Psoas muscle (tissue), 8 donors: ENCODE results near the gene LCE5A. TPM values are rescaled to one million over a fixed set of nuclear protein-coding genes. Genes with fewer than 3 reads are reported as not detected.

ENCODE experiments used
- ATAC-seq, 4 donors: fragments of 200-7000 bp; cut with Tn5 transposase; one replicate each; pipeline ENCODE4 v1.9.1; 2020; ENCODE audit warnings: moderate library complexity in 3 of 4, mild to moderate bottlenecking in 2 of 4
- DNase-seq, 2 donors: peaks; one replicate each; pipeline ENCODE4 v3.0.0-alpha.2; 2020
- H3K27ac ChIP-seq: fragments of 200-600 bp; one replicate; pipeline ENCODE4 v1.8.0; 2022
- H3K27me3 ChIP-seq, 3 donors: fragments of 200-600 bp in 1 of 3; one replicate each; pipeline versions ENCODE4 v1.6.1 to v1.8.0; 2013 to 2022; ENCODE audit warnings: low read length in 2 of 3, mild to moderate bottlenecking in 2 of 3, moderate library complexity in 1 of 3; ENCODE audit not compliant: insufficient read depth in 3 of 3
- H3K36me3 ChIP-seq, 2 donors: fragments of 200-600 bp in 1 of 2; one replicate each; pipeline versions ENCODE4 v1.6.1 to v1.8.0; 2013 to 2022; ENCODE audit warnings: low read depth in 1 of 2, mild to moderate bottlenecking in 1 of 2, moderate library complexity in 1 of 2; ENCODE audit not compliant: insufficient read depth in 1 of 2
- H3K4me1 ChIP-seq: fragments of 200-600 bp; one replicate; pipeline ENCODE4 v1.8.0; 2022
- H3K4me3 ChIP-seq: fragments of 200-600 bp; one replicate; pipeline ENCODE4 v1.8.0; 2022; ENCODE audit warnings: mild to moderate bottlenecking
- H3K9me3 ChIP-seq: fragments of 200-600 bp; one replicate; pipeline ENCODE4 v1.8.0; 2022
- WGBS, 3 donors: extraction: QIAGEN DNeasy Blood & Tissue Kit; methylation state at CpG; one replicate each; pipeline versions ENCODE4 v1.1.6 to v1.1.7; 2013; 5-methylcytosine and 5-hydroxymethylcytosine counted together
- intact Hi-C, 2 donors: fragments of 100-400 bp; cut with DNase I; formaldehyde crosslinking; loops; one replicate each; pipeline versions ENCODE4 v1.11.0 to v1.14.2; 2022
- long read RNA-seq, 2 donors: library from polyadenylated mRNA; unstranded; transcript quantifications; one replicate each; pipeline ENCODE4 v2.0.0, GENCODE V29; 2021
- polyA plus RNA-seq, 3 donors: library from polyadenylated mRNA; stranded (reverse); fragments of 200-250 nt; gene quantifications; one replicate each; pipeline ENCODE4 v1.2.3, GENCODE V29; 2013
- total RNA-seq, 4 donors: library from RNA; stranded (reverse); fragmentation: NEBNext Ultra II Directional in 2 of 4; extraction: Animal tissue kit (Norgen Biotek cat#: 25700) in 2 of 4; gene quantifications; one replicate each; pipeline versions ENCODE4 v1.2.1 to v1.2.4, GENCODE V29; 2021 to 2023
- TF ChIP-seq, protein P1 (sequence below): fragments of 200-600 bp; IDR thresholded peaks from one replicate; pipeline ENCODE4 v1.8.0; 2022; ENCODE audit warnings: antibody characterized with exemption
- donor health status: healthy with polysubstance abuse.
- donor health status: DM: no; HTN: no; CAD: no; lungs with moderate emphysema.
- donor health status: Bipolar disorder and iron deficiency.
- donor health status: healthy.
- donor health status: DM: yes; HTN: yes; CAD: no.
- donor health status: DM: no; HTN: no; CAD: no.
- donor health status: DM: no; HTN: no; CAD: no.
- donor health status: DM: yes; HTN: yes; CAD: no.

Gene LCE5A, protein sequence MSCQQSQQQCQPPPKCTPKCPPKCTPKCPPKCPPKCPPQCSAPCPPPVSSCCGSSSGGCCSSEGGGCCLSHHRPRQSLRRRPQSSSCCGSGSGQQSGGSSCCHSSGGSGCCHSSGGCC
- total RNA-seq: not detected
- polyA plus RNA-seq: not detected
- long read RNA-seq, donor 1: 0 reads
- long read RNA-seq, donor 2: 0 reads

GRCh38 chr1:152510503-152510902, at the start of gene LCE5A:
LCE5A (plus strand) TSS chr1:152510803; CDS start chr1:152511535, 732 bp downstream.
- Histone ChIP-seq H3K27me3 (peaks cover 4 to 21% (median 17%) of the 10 kb centered on the region in 3 donors), H3K9me3 (no peaks in the 10 kb centered on the region), H3K27ac (no peak within 1 kb of the TSS), H3K36me3 (no peaks in the 10 kb centered on the region), H3K4me3 (no peak within 1 kb of the TSS), H3K4me1 (no peaks in the 10 kb centered on the region)
- TF ChIP-seq, protein P1, sequence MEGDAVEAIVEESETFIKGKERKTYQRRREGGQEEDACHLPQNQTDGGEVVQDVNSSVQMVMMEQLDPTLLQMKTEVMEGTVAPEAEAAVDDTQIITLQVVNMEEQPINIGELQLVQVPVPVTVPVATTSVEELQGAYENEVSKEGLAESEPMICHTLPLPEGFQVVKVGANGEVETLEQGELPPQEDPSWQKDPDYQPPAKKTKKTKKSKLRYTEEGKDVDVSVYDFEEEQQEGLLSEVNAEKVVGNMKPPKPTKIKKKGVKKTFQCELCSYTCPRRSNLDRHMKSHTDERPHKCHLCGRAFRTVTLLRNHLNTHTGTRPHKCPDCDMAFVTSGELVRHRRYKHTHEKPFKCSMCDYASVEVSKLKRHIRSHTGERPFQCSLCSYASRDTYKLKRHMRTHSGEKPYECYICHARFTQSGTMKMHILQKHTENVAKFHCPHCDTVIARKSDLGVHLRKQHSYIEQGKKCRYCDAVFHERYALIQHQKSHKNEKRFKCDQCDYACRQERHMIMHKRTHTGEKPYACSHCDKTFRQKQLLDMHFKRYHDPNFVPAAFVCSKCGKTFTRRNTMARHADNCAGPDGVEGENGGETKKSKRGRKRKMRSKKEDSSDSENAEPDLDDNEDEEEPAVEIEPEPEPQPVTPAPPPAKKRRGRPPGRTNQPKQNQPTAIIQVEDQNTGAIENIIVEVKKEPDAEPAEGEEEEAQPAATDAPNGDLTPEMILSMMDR: no peak
- 90 to 97% (median 92%) methylated on average over 3 of the region's 3 CpGs for WGBS, 3 donors
- intact Hi-C loops: no loop called here
- ATAC-seq (no peak), DNase-seq (no peak)

GRCh38 chr1:152461544-152461943, 49.1 kb upstream of the LCE5A start:
- no peak overlapping the region for H3K4me3 ChIP-seq
- TF ChIP-seq, protein P1: peak; percentile 32
- 5 to 13% (median 8%) methylated on average over 6 of the region's 6 CpGs for WGBS, 3 donors
- no peak for DNase-seq
- no peak overlapping the region for H3K27ac ChIP-seq
- no peaks in the 10 kb centered on the region for H3K27me3 ChIP-seq
- intact Hi-C loops: no loop called here
- peaks cover 2% of the 10 kb centered on the region for H3K9me3 ChIP-seq
- no peaks in the 10 kb centered on the region for H3K36me3 ChIP-seq
- no peaks in the 10 kb centered on the region for H3K4me1 ChIP-seq
- peak in 2 of 4 donors; percentile 36 to 43 for ATAC-seq

- Histone ChIP-seq H3K4me3 (no peak overlapping the region), H3K36me3 (no peaks in the 10 kb centered on the region), H3K9me3 (peaks cover 4% of the 10 kb centered on the region), H3K27ac (no peak overlapping the region), H3K27me3 (no peaks in the 10 kb centered on the region), H3K4me1 (no peaks in the 10 kb centered on the region)
- 93 to 94% (median 93%) methylated on average over 26 of the region's 26 CpGs for WGBS, 3 donors
- ATAC-seq: no peak
- no peak for DNase-seq
- TF ChIP-seq, protein P1: no peak
- intact Hi-C loops: no loop called here
Measured at GRCh38 chr1:152462636-152463035, 48.0 kb upstream of the LCE5A start.

DNA sequence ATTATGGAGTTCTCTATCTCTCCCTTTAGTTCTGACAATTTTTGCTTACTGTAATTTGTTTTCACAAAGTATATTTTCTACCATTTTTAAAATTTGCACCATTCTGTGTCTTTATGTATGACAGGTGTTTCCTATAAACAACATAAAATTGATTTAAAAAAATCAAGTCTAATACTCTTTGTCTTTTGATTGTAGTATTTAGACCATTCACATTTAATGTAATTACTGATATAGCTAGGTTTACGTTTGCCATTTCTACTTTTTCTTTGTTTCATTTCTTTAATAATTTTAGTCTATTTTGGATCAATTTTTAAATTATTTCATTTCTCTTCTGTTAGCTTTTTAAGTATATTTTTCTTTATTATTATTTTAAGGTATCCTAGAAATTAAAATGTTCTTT, 44.4 kb upstream of the LCE5A start:
- ATAC-seq: no peak

More for the DNA sequence above, 44.4 kb upstream of the LCE5A start:
- no peak overlapping the region for H3K27ac ChIP-seq
- 77 to 78% (median 78%) methylated on average over 1 of the region's 1 CpG for WGBS, 3 donors
- H3K4me1 ChIP-seq: no peaks in the 10 kb centered on the region
- H3K4me3 ChIP-seq: no peak overlapping the region
- H3K36me3 ChIP-seq: no peaks in the 10 kb centered on the region
- TF ChIP-seq, protein P1: no peak
- DNase-seq: no peak
- H3K9me3 ChIP-seq: peaks cover 4% of the 10 kb centered on the region
- intact Hi-C loops: no loop called here
- no peaks in the 10 kb centered on the region for H3K27me3 ChIP-seq
